ENCODE measurements around the gene DISC1. TPM values are rescaled to one million over a fixed set of nuclear protein-coding genes. Genes with fewer than 3 reads are reported as not detected.

The DISC1 gene
- polyA plus RNA-seq, 1 of the 3 experiments (the other 2 are of a cell fraction) = 1.7 TPM

DNA sequence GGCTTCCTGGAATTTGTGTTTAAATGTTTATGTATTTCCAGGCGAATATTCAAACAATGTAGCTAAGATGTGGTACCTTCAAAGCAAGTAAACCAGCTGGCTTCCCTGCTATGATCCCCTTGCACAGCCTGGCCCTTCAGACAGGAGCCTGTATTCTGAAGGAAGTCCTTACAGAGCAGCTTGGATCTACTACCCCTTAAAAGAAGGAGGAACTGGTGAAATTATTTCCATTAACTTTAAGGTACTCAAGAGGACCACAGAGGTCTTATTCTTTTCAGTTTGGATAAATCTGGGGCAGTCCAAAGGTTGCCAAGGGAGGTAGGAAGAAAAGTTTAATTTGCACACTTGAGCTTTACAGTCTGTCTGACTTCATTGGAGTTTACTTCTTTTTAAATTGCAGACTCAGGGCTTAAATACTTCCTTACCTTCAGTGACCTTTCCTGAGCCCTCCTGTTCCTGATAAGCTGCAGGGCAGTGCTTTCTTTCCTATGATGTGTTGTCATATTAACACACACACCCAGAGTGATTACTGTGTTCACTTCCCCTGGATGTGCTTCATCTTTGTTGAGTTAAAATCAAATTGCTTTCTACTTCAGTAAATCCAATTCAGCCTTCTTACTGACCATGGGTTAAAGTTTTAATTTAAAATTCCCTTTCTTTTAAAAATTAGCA is 40.5 kb downstream of the DISC1 start (continued):
- TF ChIP-seq, protein P1, sequence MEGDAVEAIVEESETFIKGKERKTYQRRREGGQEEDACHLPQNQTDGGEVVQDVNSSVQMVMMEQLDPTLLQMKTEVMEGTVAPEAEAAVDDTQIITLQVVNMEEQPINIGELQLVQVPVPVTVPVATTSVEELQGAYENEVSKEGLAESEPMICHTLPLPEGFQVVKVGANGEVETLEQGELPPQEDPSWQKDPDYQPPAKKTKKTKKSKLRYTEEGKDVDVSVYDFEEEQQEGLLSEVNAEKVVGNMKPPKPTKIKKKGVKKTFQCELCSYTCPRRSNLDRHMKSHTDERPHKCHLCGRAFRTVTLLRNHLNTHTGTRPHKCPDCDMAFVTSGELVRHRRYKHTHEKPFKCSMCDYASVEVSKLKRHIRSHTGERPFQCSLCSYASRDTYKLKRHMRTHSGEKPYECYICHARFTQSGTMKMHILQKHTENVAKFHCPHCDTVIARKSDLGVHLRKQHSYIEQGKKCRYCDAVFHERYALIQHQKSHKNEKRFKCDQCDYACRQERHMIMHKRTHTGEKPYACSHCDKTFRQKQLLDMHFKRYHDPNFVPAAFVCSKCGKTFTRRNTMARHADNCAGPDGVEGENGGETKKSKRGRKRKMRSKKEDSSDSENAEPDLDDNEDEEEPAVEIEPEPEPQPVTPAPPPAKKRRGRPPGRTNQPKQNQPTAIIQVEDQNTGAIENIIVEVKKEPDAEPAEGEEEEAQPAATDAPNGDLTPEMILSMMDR (IDR thresholded peaks at IDR 0.05) = no peak
- TF ChIP-seq YY1 (IDR thresholded peaks at IDR 0.05; ENCODE audit: low read depth) = no peak
- TF ChIP-seq EP300 (IDR thresholded peaks at IDR 0.05; ENCODE audit: borderline replicate concordance in 1 of 2, low read depth in 1 of 2, low read length in 1 of 2) = no peak

DNA sequence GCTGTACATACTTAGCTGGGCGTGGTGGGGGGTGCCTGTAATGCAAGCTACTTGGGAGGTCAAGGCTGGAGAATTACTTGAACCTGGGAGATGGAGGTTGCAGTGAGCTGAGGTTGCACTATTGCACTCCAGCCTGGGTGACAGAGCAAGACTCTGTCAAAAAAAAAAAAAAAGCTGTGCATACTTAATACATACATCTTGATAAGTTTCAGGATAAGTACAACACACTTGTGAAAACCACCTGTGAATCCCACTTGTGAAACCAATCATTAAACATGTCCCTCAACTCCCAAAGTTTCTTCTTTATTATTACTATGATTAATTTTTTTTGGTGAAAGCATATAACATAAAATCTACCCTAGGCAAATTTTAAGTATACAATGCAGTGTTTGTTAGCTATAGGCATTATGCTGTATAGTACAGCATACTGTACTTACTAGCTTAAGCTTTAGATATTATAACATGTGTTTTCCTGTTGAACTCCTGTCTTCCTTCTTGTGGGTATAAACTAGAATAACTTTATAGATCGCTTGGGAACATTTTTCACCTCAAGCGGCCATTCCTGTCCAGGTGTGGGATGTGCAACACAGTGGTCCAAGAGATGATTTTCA is 41.4 kb downstream of the DISC1 start:
- CTCF ChIA-PET = interaction anchor here (0.9 to 1.2 kb wide), 3 partner anchors 11 to 25 kb away, joined by 3 read pairs; no protein-coding TSS in a partner anchor
- Histone ChIP-seq H3K9me3 (no peaks in the 10 kb centered on the region), H3K27ac (ENCODE audit: low read depth in 2 of 2, low read length in 1 of 2) (no peak overlapping the region), H2AFZ (ENCODE audit: low read depth) (no peak overlapping the region), H3K36me3 (replicated peaks in 1 of 2; ENCODE audit: control insufficient read depth in 1 of 2, insufficient read depth in 2 of 2, low read length in 1 of 2) (no peaks in the 10 kb centered on the region), H3K79me2 (ENCODE audit: insufficient read depth) (no peaks in the 10 kb centered on the region), H3K4me2 (no peak overlapping the region), H3K9me2 (no peaks in the 10 kb centered on the region), H4K20me1 (ENCODE audit: insufficient read depth) (no peaks in the 10 kb centered on the region), H3K4me3 (ENCODE audit: low read depth in 2 of 2, low read length in 1 of 2) (no peak overlapping the region), H3K4me1 (ENCODE audit: control insufficient read depth in 1 of 2, insufficient read depth in 2 of 2, low read depth in 1 of 2, low read length in 1 of 2) (peaks cover 0 to 8% of the 10 kb centered on the region in 2 experiments; a peak in 2 of 4 replicates), H3K9ac (no peak overlapping the region), H3K27me3 (ENCODE audit: insufficient read depth) (no peaks in the 10 kb centered on the region), H3F3A (replicated peaks; ENCODE audit: insufficient read depth) (no peaks in the 10 kb centered on the region)
- WGBS (ENCODE audit: low lambda C conversion rate) = 66% methylated on average over 3 of the region's 3 CpGs
- no peak for DNase-seq
- POLR2A ChIA-PET = no interaction called here
- TF ChIP-seq CHD2 (IDR thresholded peaks at IDR 0.05; ENCODE audit: low read length, partially characterized antibody) (no peak), YY1 (IDR thresholded peaks at IDR 0.05; ENCODE audit: low read depth) (no peak), RFX5 (IDR thresholded peaks at IDR 0.05; ENCODE audit: low read length) (no peak), MEF2A (IDR thresholded peaks at IDR 0.05; ENCODE audit: borderline replicate concordance, low read depth) (no peak), MXI1 (IDR thresholded peaks at IDR 0.05; ENCODE audit: low read depth, low read length) (no peak), GABPA (IDR thresholded peaks at IDR 0.05; ENCODE audit: low read depth) (no peak), RCOR1 (IDR thresholded peaks at IDR 0.05; ENCODE audit: low read length) (no peak), EZH2phosphoT487 (IDR thresholded peaks at IDR 0.05; ENCODE audit: borderline replicate concordance, low read depth) (no peak), FOXM1 (IDR thresholded peaks at IDR 0.05; ENCODE audit: low read depth) (no peak), SIN3A (IDR thresholded peaks at IDR 0.05; ENCODE audit: borderline replicate concordance, low read depth, low read length) (no peak), NRF1 (IDR thresholded peaks at IDR 0.05; ENCODE audit: low read depth, low read length) (no peak)
- TF ChIP-seq, protein P2, sequence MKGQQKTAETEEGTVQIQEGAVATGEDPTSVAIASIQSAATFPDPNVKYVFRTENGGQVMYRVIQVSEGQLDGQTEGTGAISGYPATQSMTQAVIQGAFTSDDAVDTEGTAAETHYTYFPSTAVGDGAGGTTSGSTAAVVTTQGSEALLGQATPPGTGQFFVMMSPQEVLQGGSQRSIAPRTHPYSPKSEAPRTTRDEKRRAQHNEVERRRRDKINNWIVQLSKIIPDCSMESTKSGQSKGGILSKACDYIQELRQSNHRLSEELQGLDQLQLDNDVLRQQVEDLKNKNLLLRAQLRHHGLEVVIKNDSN (IDR thresholded peaks at IDR 0.05; ENCODE audit: borderline replicate concordance, low read depth) = no peak
- TF ChIP-seq, protein P3, sequence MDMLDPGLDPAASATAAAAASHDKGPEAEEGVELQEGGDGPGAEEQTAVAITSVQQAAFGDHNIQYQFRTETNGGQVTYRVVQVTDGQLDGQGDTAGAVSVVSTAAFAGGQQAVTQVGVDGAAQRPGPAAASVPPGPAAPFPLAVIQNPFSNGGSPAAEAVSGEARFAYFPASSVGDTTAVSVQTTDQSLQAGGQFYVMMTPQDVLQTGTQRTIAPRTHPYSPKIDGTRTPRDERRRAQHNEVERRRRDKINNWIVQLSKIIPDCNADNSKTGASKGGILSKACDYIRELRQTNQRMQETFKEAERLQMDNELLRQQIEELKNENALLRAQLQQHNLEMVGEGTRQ (IDR thresholded peaks at IDR 0.05; ENCODE audit: borderline replicate concordance, low read depth, low read length) = no peak
- TF ChIP-seq, protein P4, sequence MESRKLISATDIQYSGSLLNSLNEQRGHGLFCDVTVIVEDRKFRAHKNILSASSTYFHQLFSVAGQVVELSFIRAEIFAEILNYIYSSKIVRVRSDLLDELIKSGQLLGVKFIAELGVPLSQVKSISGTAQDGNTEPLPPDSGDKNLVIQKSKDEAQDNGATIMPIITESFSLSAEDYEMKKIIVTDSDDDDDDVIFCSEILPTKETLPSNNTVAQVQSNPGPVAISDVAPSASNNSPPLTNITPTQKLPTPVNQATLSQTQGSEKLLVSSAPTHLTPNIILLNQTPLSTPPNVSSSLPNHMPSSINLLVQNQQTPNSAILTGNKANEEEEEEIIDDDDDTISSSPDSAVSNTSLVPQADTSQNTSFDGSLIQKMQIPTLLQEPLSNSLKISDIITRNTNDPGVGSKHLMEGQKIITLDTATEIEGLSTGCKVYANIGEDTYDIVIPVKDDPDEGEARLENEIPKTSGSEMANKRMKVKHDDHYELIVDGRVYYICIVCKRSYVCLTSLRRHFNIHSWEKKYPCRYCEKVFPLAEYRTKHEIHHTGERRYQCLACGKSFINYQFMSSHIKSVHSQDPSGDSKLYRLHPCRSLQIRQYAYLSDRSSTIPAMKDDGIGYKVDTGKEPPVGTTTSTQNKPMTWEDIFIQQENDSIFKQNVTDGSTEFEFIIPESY (IDR thresholded peaks at IDR 0.05; ENCODE audit: borderline replicate concordance, low read depth) = no peak

Measured in SK-N-SH (cell line).